Activated B cell treated with CpG ODN at 0.5 μM for 24 hours (primary cell): ENCODE data around the gene SLC6A6. TPM values are rescaled to one million over a fixed set of nuclear protein-coding genes. Genes with fewer than 3 reads are reported as not detected.

Experiments
- ATAC-seq: fragments of 200-7000 bp; cut with Tn5 transposase; one replicate; pipeline ENCODE4 v1.10.0; 2021; ENCODE audit warnings: low read depth, mild to moderate bottlenecking, moderate library complexity
- CTCF ChIA-PET: fragments of 350-600 bp; sonication (Branson Sonifier 250); formaldehyde crosslinking; loops from one replicate; lab custom pipeline; 2021; ENCODE audit warnings: antibody characterized with exemption; lab: Charles Lee
- POLR2A ChIA-PET: fragments of 350-600 bp; sonication (Branson Sonifier 250); formaldehyde crosslinking; loops from one replicate; lab custom pipeline; 2021; ENCODE audit warnings: antibody characterized with exemption; lab: Charles Lee
- DNase-seq: peaks from one replicate; pipeline ENCODE4 v3.0.0; 2022
- H3K27ac Mint-ChIP-seq: one replicate; pipeline ENCODE4 v1.8.0; 2020; ENCODE audit warnings: mixed read lengths
- H3K27me3 Mint-ChIP-seq: one replicate; pipeline ENCODE4 v1.8.0; 2021; ENCODE audit warnings: mixed read lengths
- H3K36me3 Mint-ChIP-seq: one replicate; pipeline ENCODE4 v1.8.0; 2021; ENCODE audit warnings: low read depth, mixed read lengths
- H3K4me1 Mint-ChIP-seq: one replicate; pipeline ENCODE4 v1.8.0; 2021; ENCODE audit warnings: mixed read lengths
- H3K4me3 Mint-ChIP-seq: one replicate; pipeline ENCODE4 v1.8.0; 2020; ENCODE audit warnings: mild to moderate bottlenecking, mixed read lengths
- H3K9me3 Mint-ChIP-seq: one replicate; pipeline ENCODE4 v1.8.0; 2020; ENCODE audit warnings: mixed read lengths
- intact Hi-C: fragments of 100-400 bp; cut with micrococcal nuclease; formaldehyde crosslinking; loops from one replicate; pipeline ENCODE4 v1.15.1; 2024
- total RNA-seq: library from RNA; stranded (reverse); gene quantifications from 2 replicates; pipeline ENCODE4 v1.2.3, GENCODE V29; 2022
- TF ChIP-seq, protein P1 (sequence below): fragments of 200-600 bp; IDR thresholded peaks from one replicate; pipeline ENCODE4 v1.8.0; 2022; ENCODE audit warnings: antibody characterized with exemption, mild to moderate bottlenecking

SLC6A6 gene
- total RNA-seq, 1 donor from 2014 or later = 67.3 TPM

GRCh38 chr3:14520149-14520548 is 117.7 kb downstream of the SLC6A6 start:
- intact Hi-C loops = no loop called here
- CTCF ChIA-PET = no interaction called here
- DNase-seq (no peak), ATAC-seq (no peak)
- Mint-ChIP-seq H3K36me3 (no peaks in the 10 kb centered on the region), H3K4me1 (no peaks in the 10 kb centered on the region), H3K9me3 (no peaks in the 10 kb centered on the region), H3K27me3 (peaks cover 3% of the 10 kb centered on the region), H3K27ac (no peak overlapping the region), H3K4me3 (no peak overlapping the region)
- POLR2A ChIA-PET = no interaction called here
- TF ChIP-seq, protein P1, sequence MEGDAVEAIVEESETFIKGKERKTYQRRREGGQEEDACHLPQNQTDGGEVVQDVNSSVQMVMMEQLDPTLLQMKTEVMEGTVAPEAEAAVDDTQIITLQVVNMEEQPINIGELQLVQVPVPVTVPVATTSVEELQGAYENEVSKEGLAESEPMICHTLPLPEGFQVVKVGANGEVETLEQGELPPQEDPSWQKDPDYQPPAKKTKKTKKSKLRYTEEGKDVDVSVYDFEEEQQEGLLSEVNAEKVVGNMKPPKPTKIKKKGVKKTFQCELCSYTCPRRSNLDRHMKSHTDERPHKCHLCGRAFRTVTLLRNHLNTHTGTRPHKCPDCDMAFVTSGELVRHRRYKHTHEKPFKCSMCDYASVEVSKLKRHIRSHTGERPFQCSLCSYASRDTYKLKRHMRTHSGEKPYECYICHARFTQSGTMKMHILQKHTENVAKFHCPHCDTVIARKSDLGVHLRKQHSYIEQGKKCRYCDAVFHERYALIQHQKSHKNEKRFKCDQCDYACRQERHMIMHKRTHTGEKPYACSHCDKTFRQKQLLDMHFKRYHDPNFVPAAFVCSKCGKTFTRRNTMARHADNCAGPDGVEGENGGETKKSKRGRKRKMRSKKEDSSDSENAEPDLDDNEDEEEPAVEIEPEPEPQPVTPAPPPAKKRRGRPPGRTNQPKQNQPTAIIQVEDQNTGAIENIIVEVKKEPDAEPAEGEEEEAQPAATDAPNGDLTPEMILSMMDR = no peak

- ChIA-PET POLR2A (no interaction called here), CTCF (no interaction called here)
- no peaks in the 10 kb centered on the region for H3K36me3 Mint-ChIP-seq
- no peak overlapping the region for H3K4me3 Mint-ChIP-seq
- H3K27me3 Mint-ChIP-seq = peaks cover 4% of the 10 kb centered on the region
- H3K27ac Mint-ChIP-seq = no peak overlapping the region
- TF ChIP-seq, protein P1 = no peak
- intact Hi-C loops = no loop called here
- DNase-seq = no peak
- no peaks in the 10 kb centered on the region for H3K9me3 Mint-ChIP-seq
- H3K4me1 Mint-ChIP-seq = no peaks in the 10 kb centered on the region
- no peak for ATAC-seq
Observed at GRCh38 chr3:14520967-14521366, 118.6 kb downstream of the SLC6A6 start.

DNA sequence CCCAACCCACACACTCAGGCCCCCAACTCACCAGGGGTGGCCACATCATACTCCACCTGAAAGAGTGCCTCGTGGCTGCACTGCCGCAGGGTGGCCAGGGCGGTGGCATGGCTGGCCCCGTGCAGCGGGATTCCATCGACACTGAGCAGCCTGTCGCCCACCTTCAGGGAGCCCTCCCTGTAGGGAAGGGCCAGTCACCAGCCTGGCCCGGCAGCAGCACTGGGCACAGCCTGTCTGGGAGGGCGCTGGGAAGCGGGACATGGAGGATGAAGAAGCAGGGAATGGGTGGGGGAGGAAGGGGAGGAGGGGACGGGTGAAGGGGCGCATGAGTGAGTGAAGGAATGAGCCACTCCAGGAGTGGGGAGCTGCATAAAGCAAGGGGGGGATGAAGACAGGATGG is 119.2 kb downstream of the SLC6A6 start:
- H3K27me3 Mint-ChIP-seq = peaks cover 5% of the 10 kb centered on the region
- ATAC-seq = no peak
- no peak overlapping the region for H3K4me3 Mint-ChIP-seq
- no peak overlapping the region for H3K27ac Mint-ChIP-seq
- no peak for DNase-seq
- ChIA-PET POLR2A (no interaction called here), CTCF (no interaction called here)
- intact Hi-C loops = no loop called here
- no peaks in the 10 kb centered on the region for H3K36me3 Mint-ChIP-seq
- TF ChIP-seq, protein P1 = no peak
- no peaks in the 10 kb centered on the region for H3K9me3 Mint-ChIP-seq
- H3K4me1 Mint-ChIP-seq = no peaks in the 10 kb centered on the region

DNA sequence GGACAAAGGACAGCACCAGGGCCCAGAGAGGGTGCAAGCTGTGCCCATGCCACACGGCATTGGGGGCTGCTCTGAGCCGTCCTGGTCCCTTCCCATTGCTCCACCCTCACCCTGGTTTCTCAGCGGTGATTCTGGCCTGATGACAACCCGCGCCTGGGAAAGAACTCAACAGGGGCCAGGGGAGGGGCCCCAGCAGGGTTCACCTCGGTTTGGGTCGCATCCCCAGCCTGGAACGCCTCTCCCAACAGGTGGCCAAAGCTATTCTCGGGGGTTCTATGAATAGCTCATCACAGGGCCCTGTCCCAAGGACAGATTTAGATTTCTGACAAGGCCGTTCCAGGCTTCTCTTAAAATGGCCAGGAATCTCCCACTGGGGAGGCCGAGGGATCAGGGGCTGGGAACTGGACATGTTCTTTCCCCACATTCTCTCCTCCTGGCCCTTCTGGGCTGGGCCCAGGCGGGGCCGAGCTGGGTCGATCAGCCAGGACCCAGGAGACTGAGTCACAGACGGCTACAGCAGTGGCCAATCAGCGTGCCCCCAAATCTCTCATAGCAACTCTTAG is 119.8 kb downstream of the SLC6A6 start:
- H3K36me3 Mint-ChIP-seq = no peaks in the 10 kb centered on the region
- intact Hi-C loops = no loop called here
- DNase-seq (no peak), ATAC-seq (no peak)
- TF ChIP-seq, protein P1 = no peak
- no peaks in the 10 kb centered on the region for H3K9me3 Mint-ChIP-seq
- CTCF ChIA-PET = no interaction called here
- H3K27ac Mint-ChIP-seq = no peak overlapping the region
- H3K4me1 Mint-ChIP-seq = no peaks in the 10 kb centered on the region
- peaks cover 5% of the 10 kb centered on the region for H3K27me3 Mint-ChIP-seq
- H3K4me3 Mint-ChIP-seq = no peak overlapping the region
- POLR2A ChIA-PET = no interaction called here

DNA sequence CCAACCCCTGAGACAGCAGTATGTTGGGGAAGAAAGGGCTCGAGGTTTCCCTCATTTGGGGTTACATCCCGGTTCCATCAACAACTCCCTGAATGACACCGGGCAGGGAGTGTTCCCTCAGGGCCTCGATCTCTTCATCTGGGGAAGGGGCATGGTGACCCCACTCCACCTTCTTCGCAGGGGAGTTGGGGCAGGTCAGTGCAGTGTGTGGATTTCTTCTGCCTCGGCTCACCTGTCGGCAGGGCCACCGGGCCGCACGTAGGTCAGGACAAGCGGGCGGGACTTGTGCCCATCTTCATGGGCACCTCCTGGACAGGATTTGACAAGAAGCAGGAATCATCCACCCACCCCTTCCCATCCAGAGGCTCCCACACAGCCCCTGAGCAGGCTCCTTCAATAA is 120.4 kb downstream of the SLC6A6 start:
- ATAC-seq = no peak
- Mint-ChIP-seq H3K9me3 (no peaks in the 10 kb centered on the region), H3K27ac (no peak overlapping the region), H3K27me3 (peaks cover 5% of the 10 kb centered on the region), H3K36me3 (no peaks in the 10 kb centered on the region), H3K4me3 (no peak overlapping the region), H3K4me1 (no peaks in the 10 kb centered on the region)
- TF ChIP-seq, protein P1 = no peak
- intact Hi-C loops = no loop called here
- ChIA-PET CTCF (no interaction called here), POLR2A (no interaction called here)
- no peak for DNase-seq
